Ishikawa (cell line): Measurements from ENCODE around the gene LSMEM2.
A peak's percentile ranks its signal among the peaks of the same experiment; 100 is the strongest.

Source experiments
- CEBPB ChIP-seq: IDR thresholded peaks from 2 replicates; pipeline ENCODE4 v1.6.1; 2012
- CREB1 ChIP-seq: IDR thresholded peaks from 2 replicates; pipeline ENCODE4 v1.6.1; 2012; ENCODE audit warnings: low read depth
- EGR1 ChIP-seq: IDR thresholded peaks from 2 replicates; pipeline ENCODE4 v1.6.1; 2012
- EP300 ChIP-seq: IDR thresholded peaks from 2 replicates; pipeline ENCODE4 v1.6.1; 2012; ENCODE audit warnings: borderline replicate concordance
- FOXM1 ChIP-seq: IDR thresholded peaks from 2 replicates; pipeline ENCODE4 v1.6.1; 2012; ENCODE audit warnings: low read depth, borderline replicate concordance
- MAX ChIP-seq: IDR thresholded peaks from 2 replicates; pipeline ENCODE4 v1.6.1; 2012
- NFIC ChIP-seq: IDR thresholded peaks from 2 replicates; pipeline ENCODE4 v1.6.1; 2012
- RAD21 ChIP-seq: IDR thresholded peaks from 2 replicates; pipeline ENCODE4 v1.6.1; 2012; ENCODE audit warnings: low read depth
- REST ChIP-seq: IDR thresholded peaks from 2 replicates; pipeline ENCODE4 v1.6.1; 2012; ENCODE audit warnings: low read depth, mild to moderate bottlenecking
- TAF1 ChIP-seq: IDR thresholded peaks from 2 replicates; pipeline ENCODE4 v1.6.1; 2012; ENCODE audit warnings: low read depth, mild to moderate bottlenecking
- TCF12 ChIP-seq: IDR thresholded peaks from 2 replicates; pipeline ENCODE4 v1.6.1; 2012; ENCODE audit warnings: low read depth
- TEAD4 ChIP-seq: IDR thresholded peaks from 2 replicates; pipeline ENCODE4 v1.6.1; 2012
- USF1 ChIP-seq: IDR thresholded peaks from 2 replicates; pipeline ENCODE4 v1.6.1; 2012
- YY1 ChIP-seq: IDR thresholded peaks from 2 replicates; pipeline ENCODE4 v1.6.1; 2012; ENCODE audit warnings: low read depth
- ZBTB7A ChIP-seq: IDR thresholded peaks from 2 replicates; pipeline ENCODE4 v1.6.1; 2012; ENCODE audit warnings: low read depth

LSMEM2 gene

GRCh38 chr3:50262778-50263177, 16.1 kb upstream of the LSMEM2 start:
- TF ChIP-seq YY1 (no peak), USF1 (no peak), TAF1 (no peak), NFIC (no peak), CREB1 (no peak), ZBTB7A (no peak), EGR1 (no peak), REST (no peak), TCF12 (no peak), CEBPB (no peak), RAD21 (no peak), TEAD4 (no peak), EP300 (no peak), FOXM1 (no peak), MAX (no peak)

- TF ChIP-seq USF1 (no peak), NFIC (no peak), TCF12 (no peak), YY1 (no peak), CREB1 (no peak), FOXM1 (no peak), EP300 (no peak), CEBPB (no peak), ZBTB7A (no peak), MAX (no peak), RAD21 (no peak), TEAD4 (no peak), EGR1 (no peak), REST (no peak), TAF1 (no peak)
These were observed 15.2 kb upstream of the LSMEM2 start for GRCh38 chr3:50263478-50264382.

GRCh38 chr3:50264383-50264963, 14.4 kb upstream of the LSMEM2 start:
- TF ChIP-seq REST, result no peak
- peak; percentile 56; the same call in 1 of the 2 replicates for TF ChIP-seq NFIC
- TF ChIP-seq TEAD4, result peak; percentile 93
- TF ChIP-seq ZBTB7A, result peak; percentile 42
- TF ChIP-seq TCF12, result peak; percentile 83
- TF ChIP-seq USF1, result no peak; the same call in 1 of the 2 replicates
- TF ChIP-seq MAX, result peak; percentile 34
- TF ChIP-seq FOXM1, result no peak; the same call in 1 of the 2 replicates
- TF ChIP-seq EGR1, result peak; percentile 56
- peak; percentile 69; the same call in 1 of the 2 replicates for TF ChIP-seq EP300
- 0 out of 2 replicates have a peak, but pooled peaks have one; percentile 45 for TF ChIP-seq CREB1
- TF ChIP-seq RAD21, result no peak
